ENCODE data around the gene SHROOM3.

DNA sequence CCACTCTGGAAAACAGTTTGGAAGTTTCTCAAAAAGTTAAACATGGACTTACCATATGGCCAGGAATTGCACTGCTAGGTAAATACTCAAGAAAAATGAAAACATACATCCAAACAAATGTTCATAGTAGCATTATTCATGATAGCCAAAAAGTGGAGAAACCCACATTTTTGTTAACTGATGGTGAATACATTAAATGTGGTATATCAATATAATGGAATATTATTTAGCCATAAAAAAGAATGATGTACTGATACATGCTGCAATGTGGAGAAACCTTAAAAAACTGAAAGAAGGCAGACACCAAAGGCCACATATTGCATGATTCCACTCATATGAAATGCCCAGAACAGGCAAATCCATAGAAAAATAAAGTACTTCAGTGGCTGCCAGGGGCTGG, 79.1 kb downstream of the SHROOM3 start:
- no peak for TF ChIP-seq POLR2AphosphoS5 (IDR thresholded peaks at IDR 0.05; ENCODE audit: low read depth)
- TF ChIP-seq, protein P1, sequence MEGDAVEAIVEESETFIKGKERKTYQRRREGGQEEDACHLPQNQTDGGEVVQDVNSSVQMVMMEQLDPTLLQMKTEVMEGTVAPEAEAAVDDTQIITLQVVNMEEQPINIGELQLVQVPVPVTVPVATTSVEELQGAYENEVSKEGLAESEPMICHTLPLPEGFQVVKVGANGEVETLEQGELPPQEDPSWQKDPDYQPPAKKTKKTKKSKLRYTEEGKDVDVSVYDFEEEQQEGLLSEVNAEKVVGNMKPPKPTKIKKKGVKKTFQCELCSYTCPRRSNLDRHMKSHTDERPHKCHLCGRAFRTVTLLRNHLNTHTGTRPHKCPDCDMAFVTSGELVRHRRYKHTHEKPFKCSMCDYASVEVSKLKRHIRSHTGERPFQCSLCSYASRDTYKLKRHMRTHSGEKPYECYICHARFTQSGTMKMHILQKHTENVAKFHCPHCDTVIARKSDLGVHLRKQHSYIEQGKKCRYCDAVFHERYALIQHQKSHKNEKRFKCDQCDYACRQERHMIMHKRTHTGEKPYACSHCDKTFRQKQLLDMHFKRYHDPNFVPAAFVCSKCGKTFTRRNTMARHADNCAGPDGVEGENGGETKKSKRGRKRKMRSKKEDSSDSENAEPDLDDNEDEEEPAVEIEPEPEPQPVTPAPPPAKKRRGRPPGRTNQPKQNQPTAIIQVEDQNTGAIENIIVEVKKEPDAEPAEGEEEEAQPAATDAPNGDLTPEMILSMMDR (conservative IDR thresholded peaks at IDR 0.05; ENCODE audit: low read depth in 2 of 2) = no peak
- TF ChIP-seq, protein P2, sequence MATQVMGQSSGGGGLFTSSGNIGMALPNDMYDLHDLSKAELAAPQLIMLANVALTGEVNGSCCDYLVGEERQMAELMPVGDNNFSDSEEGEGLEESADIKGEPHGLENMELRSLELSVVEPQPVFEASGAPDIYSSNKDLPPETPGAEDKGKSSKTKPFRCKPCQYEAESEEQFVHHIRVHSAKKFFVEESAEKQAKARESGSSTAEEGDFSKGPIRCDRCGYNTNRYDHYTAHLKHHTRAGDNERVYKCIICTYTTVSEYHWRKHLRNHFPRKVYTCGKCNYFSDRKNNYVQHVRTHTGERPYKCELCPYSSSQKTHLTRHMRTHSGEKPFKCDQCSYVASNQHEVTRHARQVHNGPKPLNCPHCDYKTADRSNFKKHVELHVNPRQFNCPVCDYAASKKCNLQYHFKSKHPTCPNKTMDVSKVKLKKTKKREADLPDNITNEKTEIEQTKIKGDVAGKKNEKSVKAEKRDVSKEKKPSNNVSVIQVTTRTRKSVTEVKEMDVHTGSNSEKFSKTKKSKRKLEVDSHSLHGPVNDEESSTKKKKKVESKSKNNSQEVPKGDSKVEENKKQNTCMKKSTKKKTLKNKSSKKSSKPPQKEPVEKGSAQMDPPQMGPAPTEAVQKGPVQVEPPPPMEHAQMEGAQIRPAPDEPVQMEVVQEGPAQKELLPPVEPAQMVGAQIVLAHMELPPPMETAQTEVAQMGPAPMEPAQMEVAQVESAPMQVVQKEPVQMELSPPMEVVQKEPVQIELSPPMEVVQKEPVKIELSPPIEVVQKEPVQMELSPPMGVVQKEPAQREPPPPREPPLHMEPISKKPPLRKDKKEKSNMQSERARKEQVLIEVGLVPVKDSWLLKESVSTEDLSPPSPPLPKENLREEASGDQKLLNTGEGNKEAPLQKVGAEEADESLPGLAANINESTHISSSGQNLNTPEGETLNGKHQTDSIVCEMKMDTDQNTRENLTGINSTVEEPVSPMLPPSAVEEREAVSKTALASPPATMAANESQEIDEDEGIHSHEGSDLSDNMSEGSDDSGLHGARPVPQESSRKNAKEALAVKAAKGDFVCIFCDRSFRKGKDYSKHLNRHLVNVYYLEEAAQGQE (IDR thresholded peaks at IDR 0.05; ENCODE audit: unreplicated experiment) = no peak

Measured in GM23338 (cell line).